CD4-positive, alpha-beta T cell (primary cell): ENCODE data around the gene SOCS2. TPM values are rescaled to one million over a fixed set of nuclear protein-coding genes. Genes with fewer than 3 reads are reported as not detected.

Source experiments
- ATAC-seq: fragments of 200-7000 bp; cut with Tn5 transposase; one replicate; pipeline ENCODE4 v1.10.0; 2022; ENCODE audit warnings: mild to moderate bottlenecking; ENCODE audit not compliant: poor library complexity
- CTCF ChIA-PET: fragments of 350-600 bp; sonication (Branson Sonifier 250); formaldehyde crosslinking; loops from one replicate; lab custom pipeline; 2021; ENCODE audit warnings: antibody characterized with exemption, inconsistent platforms; lab: Charles Lee
- POLR2A ChIA-PET: fragments of 350-600 bp; sonication (Branson Sonifier 250); formaldehyde crosslinking; loops from one replicate; lab custom pipeline; 2021; ENCODE audit warnings: antibody characterized with exemption, inconsistent platforms; lab: Charles Lee
- DNase-seq, 14 experiments: peaks; one replicate each; pipeline ENCODE4 v3.0.0-alpha.2; 2013 to 2020; ENCODE audit warnings: mixed read lengths in 2 of 14
- H3K27ac ChIP-seq, 2 donors: one replicate each; pipeline versions ENCODE4 v1.5.1 to v1.7.0; 2013; ENCODE audit warnings: low read length in 2 of 2, low read depth in 1 of 2, mild to moderate bottlenecking in 1 of 2
- H3K27me3 ChIP-seq, 2 experiments: 1 replicate in 1 of 2; 2 replicates in 1 of 2; pipeline versions ENCODE4 v1.6.1 to v1.7.0; 2013; ENCODE audit warnings: low read length in 2 of 2, control low read depth in 1 of 2, mild to moderate bottlenecking in 1 of 2, moderate library complexity in 1 of 2; ENCODE audit not compliant: insufficient read depth in 2 of 2, control insufficient read depth in 1 of 2
- H3K36me3 ChIP-seq: one replicate; pipeline ENCODE4 v1.6.1; 2013; ENCODE audit warnings: low read length, control low read depth; ENCODE audit not compliant: insufficient read depth
- H3K4me1 ChIP-seq: one replicate; pipeline ENCODE4 v1.6.1; 2013; ENCODE audit warnings: low read length, control low read depth; ENCODE audit not compliant: insufficient read depth
- H3K4me3 ChIP-seq: one replicate; pipeline ENCODE4 v1.5.1; 2013; ENCODE audit warnings: mild to moderate bottlenecking, low read length, moderate library complexity
- H3K9me3 ChIP-seq, 2 experiments: 1 replicate in 1 of 2; 2 replicates in 1 of 2; pipeline versions ENCODE4 v1.6.1 to v1.7.0; 2013; ENCODE audit warnings: low read length in 2 of 2, mild to moderate bottlenecking in 2 of 2, control low read depth in 1 of 2, moderate library complexity in 1 of 2; ENCODE audit not compliant: control insufficient read depth in 1 of 2, insufficient read depth in 1 of 2
- H3K27ac Mint-ChIP-seq: one replicate; pipeline ENCODE4 v1.8.0; 2020; ENCODE audit warnings: mixed read lengths
- H3K27me3 Mint-ChIP-seq: one replicate; pipeline ENCODE4 v1.8.0; 2021; ENCODE audit warnings: mixed read lengths
- H3K36me3 Mint-ChIP-seq: one replicate; pipeline ENCODE4 v1.8.0; 2021; ENCODE audit warnings: low read depth, mixed read lengths
- H3K4me1 Mint-ChIP-seq: one replicate; pipeline ENCODE4 v1.8.0; 2021; ENCODE audit warnings: low read depth, mixed read lengths
- H3K4me3 Mint-ChIP-seq: one replicate; pipeline ENCODE4 v1.8.0; 2020; ENCODE audit warnings: mild to moderate bottlenecking, mixed read lengths
- H3K9me3 Mint-ChIP-seq: one replicate; pipeline ENCODE4 v1.8.0; 2020; ENCODE audit warnings: mixed read lengths
- CTCF ChIP-seq: fragments of 200-600 bp; IDR thresholded peaks from one replicate; pipeline ENCODE4 v1.8.0; 2022; ENCODE audit warnings: antibody characterized with exemption, mild to moderate bottlenecking
- intact Hi-C, 2 experiments: fragments of 100-400 bp; cut with DNase I in 1 of 2; cut with micrococcal nuclease in 1 of 2; formaldehyde crosslinking; loops; one replicate each; pipeline versions ENCODE4 v1.15.1 to v1.9.0; 2023 to 2025; cut with DNase I, micrococcal nuclease
- total RNA-seq, 174 experiments: library from RNA in 2 of 174; stranded (reverse) in 2 of 174; gene quantifications; one replicate each; pipeline ENCODE4 v1.2.3 and lab custom pipeline; 2021 to 2026

SOCS2 gene
- total RNA-seq, 2 experiments from 2014 or later = 4.1 to 4.2 TPM

- CTCF ChIA-PET = no interaction called here
- Histone ChIP-seq H3K9me3 (no peaks in the 10 kb centered on the region), H3K36me3 (peaks cover 30% of the 10 kb centered on the region), H3K4me3 (no peak overlapping the region), H3K27ac (no peak overlapping the region), H3K4me1 (peaks cover 7% of the 10 kb centered on the region), H3K27me3 (no peaks in the 10 kb centered on the region)
- Mint-ChIP-seq H3K9me3 (no peaks in the 10 kb centered on the region), H3K4me1 (peaks cover 21% of the 10 kb centered on the region), H3K4me3 (no peak overlapping the region), H3K27me3 (no peaks in the 10 kb centered on the region), H3K27ac (no peak overlapping the region), H3K36me3 (peaks cover 50% of the 10 kb centered on the region)
- DNase-seq (no peak), ATAC-seq (no peak)
- intact Hi-C loops = loop anchor here in 1 of 2 experiments (10.0 kb wide), 3 partner anchors 133 to 1497 kb away; partner anchors contain the start of genes NDUFA12, NR2C1 and UBE2N
- TF ChIP-seq CTCF = no peak
- POLR2A ChIA-PET = no interaction called here
These were observed 5.7 kb downstream of the SOCS2 start for GRCh38 chr12:93578221-93578620.

- ATAC-seq = no peak
- DNase-seq = no peak
- Histone ChIP-seq H3K27ac (no peak overlapping the region), H3K36me3 (peaks cover 23% of the 10 kb centered on the region), H3K4me1 (no peaks in the 10 kb centered on the region), H3K4me3 (no peak overlapping the region), H3K27me3 (no peaks in the 10 kb centered on the region), H3K9me3 (no peaks in the 10 kb centered on the region)
- no peak overlapping the region for H3K4me3 Mint-ChIP-seq
- POLR2A ChIA-PET = no interaction called here
- H3K36me3 Mint-ChIP-seq = peaks cover 40% of the 10 kb centered on the region
- H3K27me3 Mint-ChIP-seq = no peaks in the 10 kb centered on the region
- H3K27ac Mint-ChIP-seq = no peak overlapping the region
- H3K9me3 Mint-ChIP-seq = no peaks in the 10 kb centered on the region
- intact Hi-C loops = no loop called here
- CTCF ChIA-PET = interaction anchor here (1.3 kb wide), 1 partner anchor 521 kb away, joined by 3 read pairs; no protein-coding TSS in a partner anchor
- TF ChIP-seq CTCF = no peak
- H3K4me1 Mint-ChIP-seq = peaks cover 9% of the 10 kb centered on the region
These were observed 8.2 kb downstream of the SOCS2 start for GRCh38 chr12:93580682-93581081.

- CTCF ChIA-PET = interaction anchor here (1.0 to 1.3 kb wide), 2 partner anchors 11 to 521 kb away, joined by 3 read pairs; no protein-coding TSS in a partner anchor
- intact Hi-C loops = no loop called here
- H3K36me3 Mint-ChIP-seq = peaks cover 33% of the 10 kb centered on the region
These were observed 8.9 kb downstream of the SOCS2 start for GRCh38 chr12:93581370-93581769.

More at GRCh38 chr12:93581370-93581769, 8.9 kb downstream of the SOCS2 start:
- Mint-ChIP-seq H3K4me3 (no peak overlapping the region), H3K9me3 (no peaks in the 10 kb centered on the region), H3K27ac (no peak overlapping the region), H3K27me3 (no peaks in the 10 kb centered on the region), H3K4me1 (peaks cover 9% of the 10 kb centered on the region)
- DNase-seq (no peak), ATAC-seq (no peak)
- Histone ChIP-seq H3K27me3 (no peaks in the 10 kb centered on the region), H3K4me3 (no peak overlapping the region), H3K27ac (no peak overlapping the region), H3K36me3 (peaks cover 18% of the 10 kb centered on the region), H3K9me3 (no peaks in the 10 kb centered on the region), H3K4me1 (no peaks in the 10 kb centered on the region)
- TF ChIP-seq CTCF = no peak
- POLR2A ChIA-PET = no interaction called here
